ENCODE results near the gene AJAP1.

- TF ChIP-seq PATZ1 (CRISPR knock-in tag; IDR thresholded peaks at IDR 0.05; ENCODE audit: borderline replicate concordance) (no peak), RARB (CRISPR knock-in tag; IDR thresholded peaks at IDR 0.05) (no peak), OSR1 (CRISPR knock-in tag; IDR thresholded peaks at IDR 0.05) (no peak), ESRRG (CRISPR knock-in tag; IDR thresholded peaks at IDR 0.05) (no peak), ZFP30 (CRISPR knock-in tag; IDR thresholded peaks at IDR 0.05) (no peak), ISL1 (CRISPR knock-in tag; IDR thresholded peaks at IDR 0.05) (no peak), CREB5 (CRISPR knock-in tag; IDR thresholded peaks at IDR 0.05; ENCODE audit: low read depth) (no peak)
Measured at GRCh38 chr1:4734791-4735190, 80.4 kb downstream of the AJAP1 start.
